Upper lobe of left lung (tissue), 6 donors: ENCODE data around the gene SPTAN1. TPM values are rescaled to one million over a fixed set of nuclear protein-coding genes. Genes with fewer than 3 reads are reported as not detected.
"Not testable (repeated sequence)": the region's sequence is repeated elsewhere in the genome, so short reads cannot be mapped to it uniquely, and the experiment has no call there.

Experiments
- ATAC-seq, 2 donors: fragments of 200-7000 bp; cut with Tn5 transposase; one replicate each; pipeline ENCODE4 v1.9.1; 2022; ENCODE audit warnings: mild to moderate bottlenecking in 2 of 2, moderate library complexity in 2 of 2; ENCODE audit not compliant: low FRiP score in 2 of 2
- DNase-seq, 2 donors: peaks; one replicate each; pipeline ENCODE4 v3.0.0-alpha.2; 2019 to 2020
- H3K27ac ChIP-seq, 4 donors: fragments of 200-600 bp; sonication (generic); one replicate each; pipeline ENCODE4 v1.5.1; 2016 to 2019
- H3K27me3 ChIP-seq, 4 donors: fragments of 200-600 bp; sonication (generic); one replicate each; pipeline ENCODE4 v1.5.1; 2017 to 2019
- H3K36me3 ChIP-seq, 4 donors: fragments of 200-600 bp; sonication (generic); one replicate each; pipeline ENCODE4 v1.5.1; 2016 to 2019
- H3K4me1 ChIP-seq, 4 donors: fragments of 200-600 bp; sonication (generic); one replicate each; pipeline ENCODE4 v1.5.1; 2018 to 2019
- H3K4me3 ChIP-seq, 4 donors: fragments of 200-600 bp; sonication (generic); one replicate each; pipeline ENCODE4 v1.5.1; 2017 to 2019; ENCODE audit warnings: mild to moderate bottlenecking in 2 of 4, moderate library complexity in 1 of 4
- H3K9me3 ChIP-seq, 4 donors: fragments of 200-600 bp; sonication (generic); one replicate each; pipeline ENCODE4 v1.5.1; 2018 to 2019
- CTCF ChIP-seq, 6 experiments: fragments of 450-650 bp in 4 of 6; fragments of 200-600 bp in 2 of 6; sonication (generic) in 2 of 6; IDR thresholded peaks; one replicate each; pipeline ENCODE4 v1.5.1; 2016 to 2019; ENCODE audit warnings: antibody characterized with exemption in 6 of 6
- EP300 ChIP-seq, 4 donors: sonication (generic); formaldehyde crosslinking; IDR thresholded peaks; one replicate each; pipeline ENCODE4 v1.5.1; 2017; ENCODE audit warnings: antibody characterized with exemption in 4 of 4, control low read depth in 2 of 4
- POLR2A ChIP-seq, 4 donors: fragments of 450-650 bp; IDR thresholded peaks; one replicate each; pipeline ENCODE4 v1.5.1; 2016 to 2017; ENCODE audit warnings: antibody characterized with exemption in 4 of 4, mild to moderate bottlenecking in 2 of 4
- POLR2AphosphoS5 ChIP-seq, 2 donors: sonication (generic); formaldehyde crosslinking; IDR thresholded peaks; one replicate each; pipeline ENCODE4 v1.5.1; 2017; ENCODE audit warnings: antibody characterized with exemption in 2 of 2
- WGBS, 2 donors: methylation state at CpG; one replicate each; pipeline ENCODE4 v1.1.5; 2017 to 2018; 5-methylcytosine and 5-hydroxymethylcytosine counted together
- total RNA-seq, 6 donors: library from RNA; depleted of rRNA in 4 of 6; stranded (reverse); fragments of >200 nt in 4 of 6; gene quantifications; one replicate each; pipeline versions ENCODE4 v1.1.0 to v1.2.1, GENCODE V29; 2016 to 2021
- donor health status: DM: no; HTN: no; CAD: no; lungs with moderate emphysema.
- donor health status: DM: no; HTN: yes; CAD: no; lungs with severe emphysema.

SPTAN1 gene
- total RNA-seq, 6 donors from 2014 or later = 254 to 547 (median 401) TPM

- 95 to 97% methylated on average over 1 of the region's 1 CpG for WGBS, 2 donors
- Histone ChIP-seq H3K27ac (no peak overlapping the region), H3K36me3 (peaks cover 62 to 100% (median 92%) of the 10 kb centered on the region in 4 donors), H3K27me3 (no peaks in the 10 kb centered on the region), H3K4me3 (no peak overlapping the region), H3K4me1 (peaks cover 0 to 8% (median 8%) of the 10 kb centered on the region in 4 donors), H3K9me3 (no peaks in the 10 kb centered on the region)
- ATAC-seq (no peak), DNase-seq (no peak)
- no peak for TF ChIP-seq POLR2AphosphoS5 (IDR thresholded peaks at IDR 0.05)
- TF ChIP-seq POLR2A (IDR thresholded peaks at IDR 0.05) = no peak
- TF ChIP-seq EP300 (IDR thresholded peaks at IDR 0.05) = no peak
- TF ChIP-seq CTCF (IDR thresholded peaks at IDR 0.05) = no peak
Measured at GRCh38 chr9:128579194-128579593, 26.8 kb downstream of the SPTAN1 start.

- Histone ChIP-seq H3K27ac (no peak overlapping the region), H3K4me1 (peaks cover 0 to 2% (median 0%) of the 10 kb centered on the region in 4 donors), H3K9me3 (no peaks in the 10 kb centered on the region), H3K27me3 (no peaks in the 10 kb centered on the region), H3K4me3 (no peak overlapping the region), H3K36me3 (peaks cover 72 to 100% (median 95%) of the 10 kb centered on the region in 4 donors)
- TF ChIP-seq EP300 (IDR thresholded peaks at IDR 0.05) = no peak
- no peak for TF ChIP-seq CTCF (IDR thresholded peaks at IDR 0.05)
- TF ChIP-seq POLR2A (IDR thresholded peaks at IDR 0.05) = no peak
- no peak for TF ChIP-seq POLR2AphosphoS5 (IDR thresholded peaks at IDR 0.05)
- no peak for DNase-seq
- 88 to 95% methylated on average over 5 to 10 of the region's 10 CpGs for WGBS, 2 donors
- no peak for ATAC-seq
Measured at GRCh38 chr9:128580731-128581130, 28.3 kb downstream of the SPTAN1 start.

GRCh38 chr9:128585155-128585554, 32.8 kb downstream of the SPTAN1 start:
- DNase-seq, H3K27me3 ChIP-seq, H3K4me1 ChIP-seq, H3K27ac ChIP-seq, ATAC-seq, H3K4me3 ChIP-seq, H3K9me3 ChIP-seq: not testable (repeated sequence)
- 88% methylated on average over 8 of the region's 8 CpGs for WGBS, 2 donors
- H3K36me3 ChIP-seq = peaks cover 73 to 100% (median 94%) of the 10 kb centered on the region in 4 donors

- ATAC-seq, H3K4me3 ChIP-seq, H3K27ac ChIP-seq, DNase-seq, H3K27me3 ChIP-seq, H3K9me3 ChIP-seq, H3K4me1 ChIP-seq: not testable (repeated sequence)
- WGBS, 2 donors = 90 to 93% methylated on average over 11 of the region's 11 CpGs
- H3K36me3 ChIP-seq = peaks cover 75 to 100% (median 94%) of the 10 kb centered on the region in 4 donors
Measured at GRCh38 chr9:128586934-128587333, 34.5 kb downstream of the SPTAN1 start.

- 62 to 69% methylated on average over 6 of the region's 6 CpGs for WGBS, 2 donors
- Histone ChIP-seq H3K4me3 (no peak overlapping the region), H3K9me3 (no peaks in the 10 kb centered on the region), H3K27ac (no peak overlapping the region), H3K27me3 (no peaks in the 10 kb centered on the region), H3K4me1 (no peaks in the 10 kb centered on the region), H3K36me3 (peaks cover 75 to 100% (median 94%) of the 10 kb centered on the region in 4 donors)
- TF ChIP-seq POLR2AphosphoS5 (IDR thresholded peaks at IDR 0.05) (no peak), CTCF (IDR thresholded peaks at IDR 0.05) (no peak), EP300 (IDR thresholded peaks at IDR 0.05) (no peak), POLR2A (IDR thresholded peaks at IDR 0.05) (no peak)
- ATAC-seq = no peak
- DNase-seq = no peak
Measured at GRCh38 chr9:128587453-128587852, 35.1 kb downstream of the SPTAN1 start.

GRCh38 chr9:128588581-128589233, 36.3 kb downstream of the SPTAN1 start:
- WGBS, 2 donors = 90 to 94% methylated on average over 11 of the region's 11 CpGs
- Histone ChIP-seq H3K27ac (no peak overlapping the region), H3K9me3 (no peaks in the 10 kb centered on the region), H3K36me3 (peaks cover 71 to 100% (median 92%) of the 10 kb centered on the region in 4 donors), H3K4me1 (no peaks in the 10 kb centered on the region), H3K27me3 (no peaks in the 10 kb centered on the region), H3K4me3 (no peak overlapping the region)
- no peak for TF ChIP-seq EP300 (IDR thresholded peaks at IDR 0.05)
- no peak for TF ChIP-seq POLR2AphosphoS5 (IDR thresholded peaks at IDR 0.05)
- TF ChIP-seq POLR2A (IDR thresholded peaks at IDR 0.05) = no peak
- no peak for TF ChIP-seq CTCF (IDR thresholded peaks at IDR 0.05)
- DNase-seq (no peak), ATAC-seq (no peak)
